Sigmoid colon (tissue), 7 donors: ENCODE results near the gene NTM. TPM values are rescaled to one million over a fixed set of nuclear protein-coding genes. Genes with fewer than 3 reads are reported as not detected.

ENCODE experiments used
- DNase-seq: peaks from one replicate; pipeline ENCODE4 v3.0.0-alpha.2; 2019
- H3K27ac ChIP-seq, 4 donors: fragments of 200-600 bp; sonication (generic); one replicate each; pipeline ENCODE4 v1.5.1; 2016 to 2019; ENCODE audit warnings: mild to moderate bottlenecking in 1 of 4
- H3K27me3 ChIP-seq, 3 donors: fragments of 200-600 bp; sonication (generic); one replicate each; pipeline ENCODE4 v1.5.1; 2019; ENCODE audit warnings: mild to moderate bottlenecking in 1 of 3
- H3K36me3 ChIP-seq, 4 donors: fragments of 200-600 bp; sonication (generic); one replicate each; pipeline ENCODE4 v1.5.1; 2016 to 2019
- H3K4me1 ChIP-seq, 4 donors: fragments of 200-600 bp; sonication (generic); one replicate each; pipeline ENCODE4 v1.5.1; 2017 to 2019
- H3K4me3 ChIP-seq, 4 donors: fragments of 200-600 bp; sonication (generic); one replicate each; pipeline ENCODE4 v1.5.1; 2017 to 2019; ENCODE audit warnings: mild to moderate bottlenecking in 2 of 4, moderate library complexity in 1 of 4
- H3K9me3 ChIP-seq, 4 donors: fragments of 200-600 bp in 3 of 4; sonication (generic) in 3 of 4; one replicate each; pipeline versions ENCODE4 v1.5.1 to v1.6.1; 2013 to 2019
- EP300 ChIP-seq, 4 donors: sonication (generic); formaldehyde crosslinking; IDR thresholded peaks; one replicate each; pipeline ENCODE4 v1.6.1; 2017; ENCODE audit warnings: antibody characterized with exemption in 4 of 4
- POLR2A ChIP-seq, 2 donors: fragments of 450-650 bp; IDR thresholded peaks; one replicate each; pipeline ENCODE4 v1.6.1; 2016; ENCODE audit warnings: antibody characterized with exemption in 2 of 2, mild to moderate bottlenecking in 2 of 2, moderate library complexity in 2 of 2
- POLR2AphosphoS5 ChIP-seq, 4 donors: sonication (generic); formaldehyde crosslinking; IDR thresholded peaks; one replicate each; pipeline ENCODE4 v1.6.1; 2017; ENCODE audit warnings: antibody characterized with exemption in 4 of 4
- WGBS, 2 donors: extraction: QIAGEN DNeasy Blood & Tissue Kit; methylation state at CpG; one replicate each; pipeline ENCODE4 v1.1.7; 2013; 5-methylcytosine and 5-hydroxymethylcytosine counted together
- intact Hi-C: fragments of 100-400 bp; cut with DNase I; formaldehyde crosslinking; loops from one replicate; pipeline ENCODE4 v1.15.1; 2023
- polyA plus RNA-seq, 3 donors: library from polyadenylated mRNA; stranded (reverse); fragments of 200-250 nt; gene quantifications; one replicate each; pipeline ENCODE4 v1.2.3, GENCODE V29; 2013
- total RNA-seq, 4 donors: library from RNA; depleted of rRNA; stranded (reverse); fragments of >200 nt; gene quantifications; one replicate each; pipeline ENCODE4 v1.1.0, GENCODE V29; 2016
- TF ChIP-seq, protein P1 (sequence below), 4 experiments: fragments of 450-650 bp in 3 of 4; fragments of 200-600 bp in 1 of 4; IDR thresholded peaks; one replicate each; pipeline ENCODE4 v1.5.1; 2016 to 2019; ENCODE audit warnings: antibody characterized with exemption in 4 of 4, mild to moderate bottlenecking in 3 of 4, moderate library complexity in 2 of 4
- donor health status: healthy with polysubstance abuse.
- donor health status: Bipolar disorder and iron deficiency.
- donor health status: healthy.

The NTM gene
- total and polyA plus RNA-seq, 7 donors: 0.96 to 18.3 (median 6.4) TPM; not detected in 1

DNA sequence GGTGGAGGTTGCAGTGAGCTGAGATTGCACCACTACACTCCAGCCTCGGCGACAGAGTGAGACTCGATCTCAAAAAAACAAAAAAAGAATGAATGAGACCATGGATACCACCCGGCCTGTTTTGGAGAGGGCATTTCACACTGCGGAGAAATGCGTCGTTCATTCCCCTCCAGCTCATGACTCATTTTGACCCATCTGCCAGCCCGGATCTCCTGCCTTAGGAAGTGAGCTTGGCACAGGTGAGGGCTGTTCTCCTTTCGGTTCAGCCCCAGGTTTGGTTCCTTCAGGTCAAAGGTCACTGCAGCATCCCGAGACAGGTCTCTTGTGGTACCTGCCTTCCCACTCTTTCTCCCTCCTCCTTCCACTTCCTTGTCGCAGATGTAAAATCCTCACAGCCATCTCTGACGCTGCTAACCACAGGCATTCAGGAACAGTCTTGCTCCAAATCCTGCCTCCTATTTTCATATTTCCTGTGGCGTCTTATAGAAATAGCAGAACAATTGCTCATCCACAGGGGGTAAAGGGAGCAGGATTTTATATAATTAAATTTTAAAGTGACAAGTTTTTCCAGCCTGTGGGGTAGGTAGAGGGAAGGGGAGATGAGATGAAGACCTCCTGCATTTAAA is 517.9 kb downstream of the NTM start:
- intact Hi-C loops: no loop called here
- 72 to 76% methylated on average over 13 of the region's 13 CpGs for WGBS, 2 donors
- no peak for DNase-seq
- TF ChIP-seq, protein P1, sequence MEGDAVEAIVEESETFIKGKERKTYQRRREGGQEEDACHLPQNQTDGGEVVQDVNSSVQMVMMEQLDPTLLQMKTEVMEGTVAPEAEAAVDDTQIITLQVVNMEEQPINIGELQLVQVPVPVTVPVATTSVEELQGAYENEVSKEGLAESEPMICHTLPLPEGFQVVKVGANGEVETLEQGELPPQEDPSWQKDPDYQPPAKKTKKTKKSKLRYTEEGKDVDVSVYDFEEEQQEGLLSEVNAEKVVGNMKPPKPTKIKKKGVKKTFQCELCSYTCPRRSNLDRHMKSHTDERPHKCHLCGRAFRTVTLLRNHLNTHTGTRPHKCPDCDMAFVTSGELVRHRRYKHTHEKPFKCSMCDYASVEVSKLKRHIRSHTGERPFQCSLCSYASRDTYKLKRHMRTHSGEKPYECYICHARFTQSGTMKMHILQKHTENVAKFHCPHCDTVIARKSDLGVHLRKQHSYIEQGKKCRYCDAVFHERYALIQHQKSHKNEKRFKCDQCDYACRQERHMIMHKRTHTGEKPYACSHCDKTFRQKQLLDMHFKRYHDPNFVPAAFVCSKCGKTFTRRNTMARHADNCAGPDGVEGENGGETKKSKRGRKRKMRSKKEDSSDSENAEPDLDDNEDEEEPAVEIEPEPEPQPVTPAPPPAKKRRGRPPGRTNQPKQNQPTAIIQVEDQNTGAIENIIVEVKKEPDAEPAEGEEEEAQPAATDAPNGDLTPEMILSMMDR (IDR thresholded peaks at IDR 0.05): no peak
- TF ChIP-seq EP300 (IDR thresholded peaks at IDR 0.05) (no peak), POLR2A (IDR thresholded peaks at IDR 0.05) (no peak), POLR2AphosphoS5 (IDR thresholded peaks at IDR 0.05) (no peak)
- Histone ChIP-seq H3K9me3 (no peaks in the 10 kb centered on the region), H3K4me3 (no peak overlapping the region), H3K36me3 (no peaks in the 10 kb centered on the region), H3K4me1 (peaks cover 0 to 33% (median 25%) of the 10 kb centered on the region in 4 donors), H3K27ac (peak overlapping the region; percentile 44 to 77 (median 66)), H3K27me3 (no peaks in the 10 kb centered on the region)

DNA sequence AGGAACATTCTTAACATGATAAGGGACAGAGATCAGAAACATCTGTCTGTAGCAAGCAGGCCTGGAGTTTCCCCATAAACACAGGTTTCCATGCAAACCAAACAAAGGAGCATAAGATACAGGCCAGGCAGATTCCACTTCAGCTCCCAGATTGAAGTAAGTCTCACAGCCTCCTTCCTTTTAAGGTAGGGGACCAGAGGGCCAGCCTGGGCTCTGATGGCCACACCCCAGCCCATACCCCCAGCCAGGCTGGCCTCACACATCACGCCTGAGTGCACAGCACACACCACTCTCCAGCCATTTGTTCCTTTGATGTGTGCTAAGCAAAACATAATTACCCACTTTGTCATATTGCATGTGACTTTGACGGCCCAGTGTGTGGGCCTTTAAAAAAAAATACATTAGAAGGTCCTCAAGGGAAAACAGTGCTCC is 518.7 kb downstream of the NTM start:
- peak in 3 of 4 donors; percentile 38 to 49 (median 42) for TF ChIP-seq POLR2AphosphoS5 (IDR thresholded peaks at IDR 0.05)
- TF ChIP-seq, protein P1 (IDR thresholded peaks at IDR 0.05): no peak
- H3K27ac ChIP-seq: peak overlapping the region; percentile 44 to 77 (median 66)
- peaks cover 0 to 33% (median 25%) of the 10 kb centered on the region in 4 donors for H3K4me1 ChIP-seq
- no peaks in the 10 kb centered on the region for H3K36me3 ChIP-seq
- no peak overlapping the region for H3K4me3 ChIP-seq
- H3K27me3 ChIP-seq: no peaks in the 10 kb centered on the region
- intact Hi-C loops: no loop called here
- 21 to 47% methylated on average over 2 of the region's 2 CpGs for WGBS, 2 donors
- no peak for DNase-seq
- H3K9me3 ChIP-seq: no peaks in the 10 kb centered on the region

DNA sequence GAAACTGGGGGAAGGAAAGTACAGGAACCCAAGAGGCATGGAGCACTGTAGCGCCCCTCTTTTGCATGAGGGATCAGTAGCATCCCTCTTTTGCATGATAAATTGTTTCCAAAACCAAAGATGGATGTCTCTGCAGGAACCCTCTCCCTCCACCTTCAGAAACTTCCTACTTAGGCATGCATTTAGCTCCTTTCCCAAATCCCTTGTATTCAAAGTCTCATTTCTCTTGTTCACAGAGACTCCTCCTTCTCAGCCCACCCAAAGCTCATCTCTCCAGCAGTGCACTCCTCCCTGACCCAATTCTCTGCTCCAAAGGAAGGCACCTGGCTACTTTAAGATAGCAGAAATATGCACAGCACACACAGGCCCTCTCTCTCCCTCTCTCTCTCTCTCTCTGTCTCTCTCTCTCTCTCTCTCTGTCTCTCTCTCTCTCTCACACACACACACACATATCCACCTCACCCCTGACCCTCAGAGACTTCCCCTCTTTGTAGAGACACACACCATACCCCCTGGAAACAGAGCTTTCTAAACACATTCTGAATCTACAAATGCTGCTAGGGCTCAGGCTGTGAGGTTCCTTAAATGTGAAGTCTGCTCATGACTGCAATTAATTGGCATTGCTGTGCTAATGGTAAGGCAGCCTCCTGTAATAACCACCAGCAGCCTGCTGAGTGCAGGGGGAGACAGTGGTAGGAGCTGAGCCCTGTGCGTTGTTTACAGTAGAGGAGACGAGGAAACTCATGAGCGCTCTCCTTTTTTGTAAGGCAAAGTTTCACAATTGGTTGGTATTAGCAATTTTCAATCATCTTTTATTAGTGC is 519.6 kb downstream of the NTM start:
- Histone ChIP-seq H3K9me3 (no peaks in the 10 kb centered on the region), H3K27ac (peak overlapping the region; percentile 44 to 77 (median 66)), H3K4me1 (peaks cover 0 to 33% (median 25%) of the 10 kb centered on the region in 4 donors), H3K4me3 (no peak overlapping the region), H3K36me3 (no peaks in the 10 kb centered on the region), H3K27me3 (no peaks in the 10 kb centered on the region)
- DNase-seq: no peak
- 54 to 59% methylated on average over 4 of the region's 4 CpGs for WGBS, 2 donors
- intact Hi-C loops: no loop called here
- no peak for TF ChIP-seq EP300 (IDR thresholded peaks at IDR 0.05)
- TF ChIP-seq, protein P1 (IDR thresholded peaks at IDR 0.05): no peak
- no peak for TF ChIP-seq POLR2AphosphoS5 (IDR thresholded peaks at IDR 0.05)
- TF ChIP-seq POLR2A (IDR thresholded peaks at IDR 0.05): no peak

DNA sequence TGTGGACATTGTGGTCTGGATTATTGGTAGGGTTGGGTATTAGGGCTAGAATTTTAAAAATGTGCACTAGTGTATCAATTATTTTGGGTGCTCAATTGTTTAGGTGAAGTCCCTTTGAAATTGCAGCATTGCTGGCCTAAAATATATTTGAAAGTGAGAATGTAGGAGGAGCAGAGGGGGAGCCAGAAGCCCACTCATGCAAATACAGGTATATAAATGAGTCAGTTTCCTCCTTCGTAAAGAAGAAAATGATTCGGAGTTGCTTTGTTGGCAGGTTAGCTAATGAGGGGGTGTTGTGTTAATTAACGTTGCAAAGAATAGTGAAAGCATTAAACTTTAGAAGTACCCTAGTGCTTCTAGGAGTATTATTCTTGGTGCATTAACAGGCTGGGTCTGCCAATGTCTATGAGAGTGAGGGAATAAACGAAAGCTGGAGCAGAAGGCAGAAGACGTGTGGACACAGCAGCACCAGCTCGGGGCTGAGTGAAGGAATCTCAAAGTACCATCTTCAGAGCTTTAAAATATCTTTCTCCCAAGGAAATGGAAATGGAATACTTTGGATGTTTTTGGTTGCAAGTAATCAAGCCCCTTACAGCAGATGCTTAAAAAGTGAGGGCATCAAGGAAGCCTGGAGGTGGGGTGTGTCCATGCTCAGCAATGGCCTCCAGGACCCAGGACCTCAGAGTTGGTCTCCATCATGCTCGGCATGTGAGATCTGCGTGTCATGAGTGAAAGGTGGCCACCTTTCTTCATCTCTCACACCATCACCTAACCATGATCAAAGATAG is 522.9 kb downstream of the NTM start:
- no peaks in the 10 kb centered on the region for H3K9me3 ChIP-seq
- no peak overlapping the region for H3K4me3 ChIP-seq

More for the DNA sequence above, 522.9 kb downstream of the NTM start:
- Histone ChIP-seq H3K27ac (no peak overlapping the region), H3K4me1 (peaks cover 0 to 27% (median 23%) of the 10 kb centered on the region in 4 donors), H3K36me3 (no peaks in the 10 kb centered on the region), H3K27me3 (no peaks in the 10 kb centered on the region)
- WGBS, 2 donors: 87% methylated on average over 8 of the region's 8 CpGs
- TF ChIP-seq, protein P1 (IDR thresholded peaks at IDR 0.05): no peak
- TF ChIP-seq POLR2AphosphoS5 (IDR thresholded peaks at IDR 0.05) (no peak), POLR2A (IDR thresholded peaks at IDR 0.05) (no peak), EP300 (IDR thresholded peaks at IDR 0.05) (no peak)
- intact Hi-C loops: no loop called here
- no peak for DNase-seq
